Suprapubic skin (tissue), 4 donors: ENCODE results near the gene CAMTA1.

ENCODE experiments used
- POLR2A ChIP-seq, 2 donors: fragments of 450-650 bp; IDR thresholded peaks; one replicate each; pipeline ENCODE4 v1.6.1; 2017; ENCODE audit warnings: antibody characterized with exemption in 2 of 2, mild to moderate bottlenecking in 2 of 2, moderate library complexity in 2 of 2
- POLR2AphosphoS5 ChIP-seq, 3 donors: sonication (generic); formaldehyde crosslinking; IDR thresholded peaks; one replicate each; pipeline ENCODE4 v1.6.1; 2017; ENCODE audit warnings: antibody characterized with exemption in 3 of 3
- TF ChIP-seq, protein P1 (sequence below), 2 donors: fragments of 200-600 bp in 1 of 2; fragments of 450-650 bp in 1 of 2; sonication (generic) in 1 of 2; IDR thresholded peaks; one replicate each; pipeline ENCODE4 v1.5.1; 2016 to 2019; ENCODE audit warnings: antibody characterized with exemption in 2 of 2, mild to moderate bottlenecking in 1 of 2, moderate library complexity in 1 of 2

GRCh38 chr1:6953907-6954364 lies 168.7 kb downstream of the CAMTA1 start:
- TF ChIP-seq, protein P1, sequence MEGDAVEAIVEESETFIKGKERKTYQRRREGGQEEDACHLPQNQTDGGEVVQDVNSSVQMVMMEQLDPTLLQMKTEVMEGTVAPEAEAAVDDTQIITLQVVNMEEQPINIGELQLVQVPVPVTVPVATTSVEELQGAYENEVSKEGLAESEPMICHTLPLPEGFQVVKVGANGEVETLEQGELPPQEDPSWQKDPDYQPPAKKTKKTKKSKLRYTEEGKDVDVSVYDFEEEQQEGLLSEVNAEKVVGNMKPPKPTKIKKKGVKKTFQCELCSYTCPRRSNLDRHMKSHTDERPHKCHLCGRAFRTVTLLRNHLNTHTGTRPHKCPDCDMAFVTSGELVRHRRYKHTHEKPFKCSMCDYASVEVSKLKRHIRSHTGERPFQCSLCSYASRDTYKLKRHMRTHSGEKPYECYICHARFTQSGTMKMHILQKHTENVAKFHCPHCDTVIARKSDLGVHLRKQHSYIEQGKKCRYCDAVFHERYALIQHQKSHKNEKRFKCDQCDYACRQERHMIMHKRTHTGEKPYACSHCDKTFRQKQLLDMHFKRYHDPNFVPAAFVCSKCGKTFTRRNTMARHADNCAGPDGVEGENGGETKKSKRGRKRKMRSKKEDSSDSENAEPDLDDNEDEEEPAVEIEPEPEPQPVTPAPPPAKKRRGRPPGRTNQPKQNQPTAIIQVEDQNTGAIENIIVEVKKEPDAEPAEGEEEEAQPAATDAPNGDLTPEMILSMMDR (IDR thresholded peaks at IDR 0.05) = no peak
- TF ChIP-seq POLR2AphosphoS5 (IDR thresholded peaks at IDR 0.05) (no peak), POLR2A (IDR thresholded peaks at IDR 0.05) (no peak)
